GM12878 (cell line): ENCODE data around the gene AGAP9.
"Not testable (repeated sequence)": the region's sequence is repeated elsewhere in the genome, so short reads cannot be mapped to it uniquely, and the experiment has no call there.

Experiments
- BCL11A ChIP-seq: IDR thresholded peaks from 2 replicates; pipeline ENCODE4 v1.6.1; 2011; ENCODE audit warnings: low read depth, low read length
- FOS ChIP-seq: IDR thresholded peaks from 3 replicates; pipeline ENCODE4 v1.6.1; 2011; ENCODE audit warnings: borderline replicate concordance; ENCODE audit not compliant: insufficient read length; ENCODE audit errors: extremely low read depth
- MXI1 ChIP-seq: fragments of 150-350 bp; IDR thresholded peaks from 2 replicates; pipeline ENCODE4 v1.6.1; 2011; ENCODE audit warnings: low read depth, mild to moderate bottlenecking, inconsistent platforms, low read length, improper control_type of control experiment
- PKNOX1 ChIP-seq: fragments of 450-650 bp; IDR thresholded peaks from 2 replicates; pipeline ENCODE4 v1.6.1; 2016; ENCODE audit warnings: mild to moderate bottlenecking
- POLR2A ChIP-seq: IDR thresholded peaks from 2 replicates; pipeline ENCODE4 v1.6.1; 2011; ENCODE audit warnings: low read depth, mild to moderate bottlenecking, low read length
- POLR2AphosphoS2 ChIP-seq: IDR thresholded peaks from 2 replicates; pipeline ENCODE4 v1.6.1; 2011; ENCODE audit warnings: low read depth, mild to moderate bottlenecking, low read length, improper control_type of control experiment, moderate library complexity
- POLR2AphosphoS5 ChIP-seq: IDR thresholded peaks from 2 replicates; pipeline ENCODE4 v1.6.1; 2011; ENCODE audit warnings: mild to moderate bottlenecking, low read length, inconsistent platforms

- not testable (repeated sequence) for TF ChIP-seq PKNOX1, POLR2A, MXI1, BCL11A, FOS, POLR2AphosphoS2, POLR2AphosphoS5
Measured at GRCh38 chr10:47482367-47482766, 41.1 kb downstream of the AGAP9 start.
